BJ (cell line): Measurements from ENCODE around the gene TOM1L2. TPM values are rescaled to one million over a fixed set of nuclear protein-coding genes. Genes with fewer than 3 reads are reported as not detected.

Experiments
- CTCF ChIA-PET: fragments of 350-600 bp; formaldehyde crosslinking; extraction: SDS; loops from one replicate; lab custom pipeline; 2021; ENCODE audit warnings: antibody characterized with exemption, inconsistent platforms; lab: Yijun Ruan, JAX
- POLR2A ChIA-PET: fragments of 300-600 bp; sonication (Branson Sonifier 250); formaldehyde crosslinking; extraction: SDS; loops from one replicate; lab custom pipeline; 2021; ENCODE audit warnings: antibody characterized with exemption; lab: Charles Lee
- DNase-seq: peaks from one replicate; pipeline ENCODE4 v3.0.0-alpha.2; 2011; ENCODE audit warnings: low read depth
- H3K27me3 ChIP-seq: 2 replicates; pipeline ENCODE4 v1.6.0; 2011; ENCODE audit warnings: low read length; ENCODE audit not compliant: control insufficient read depth, insufficient read depth
- H3K36me3 ChIP-seq: 2 replicates; pipeline ENCODE4 v1.5.1; 2011; ENCODE audit warnings: low read length; ENCODE audit not compliant: control insufficient read depth, insufficient read depth
- H3K4me3 ChIP-seq: 2 replicates; pipeline ENCODE4 v1.5.1; 2011; ENCODE audit warnings: low read depth, mild to moderate bottlenecking, control low read depth, low read length
- CTCF ChIP-seq: IDR thresholded peaks from 2 replicates; pipeline ENCODE4 v1.5.1; 2011; ENCODE audit warnings: low read depth, mild to moderate bottlenecking, control low read depth, inconsistent platforms, low read length, moderate library complexity; ENCODE audit not compliant: insufficient read depth
- polyA plus RNA-seq: library from polyadenylated mRNA; depleted of rRNA; stranded (reverse); fragments of >200 nt; gene quantifications from 2 replicates; pipeline ENCODE4 v1.2.3, GENCODE V29; 2011

TOM1L2 gene
- polyA plus RNA-seq, 1 experiment = 39.6 TPM

DNA sequence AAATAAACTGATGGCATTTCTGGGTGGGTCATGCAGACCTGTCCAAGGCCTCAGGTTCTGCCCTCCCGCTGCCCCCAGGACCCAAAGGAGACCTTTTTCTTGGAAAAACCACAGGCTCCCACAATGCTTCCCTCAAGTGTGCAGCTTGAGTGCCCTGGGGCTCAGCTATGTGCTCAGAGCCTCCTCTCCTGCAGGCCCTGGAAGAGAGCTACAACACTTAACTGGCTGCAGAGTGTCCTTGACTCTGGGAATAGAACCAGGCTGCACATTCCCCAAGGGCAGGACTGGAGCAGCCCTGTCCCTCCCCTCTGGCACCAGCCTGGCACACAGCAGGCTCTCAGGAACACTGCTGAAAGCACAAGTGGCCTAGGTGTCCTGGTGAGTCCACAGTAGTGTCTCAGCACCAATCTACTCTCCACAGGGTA is 130.6 kb downstream of the TOM1L2 start:
- no peak for TF ChIP-seq CTCF
- CTCF ChIA-PET = interaction anchor here (1.2 to 2.9 kb wide), 5 partner anchors 10 to 78 kb away, joined by 3 to 12 read pairs (median 5); no protein-coding TSS in a partner anchor
- DNase-seq = no peak
- POLR2A ChIA-PET = no interaction called here
- H3K36me3 ChIP-seq = no peaks in the 10 kb centered on the region; the same call in 1 of the 2 replicates
- no peaks in the 10 kb centered on the region for H3K27me3 ChIP-seq
- no peak overlapping the region for H3K4me3 ChIP-seq

GRCh38 chr17:17840751-17841591 is 131.2 kb downstream of the TOM1L2 start:
- DNase-seq = no peak
- CTCF ChIA-PET = interaction anchor here (0.6 to 2.9 kb wide), 7 partner anchors 11 to 324 kb away, joined by 3 to 12 read pairs (median 4); no protein-coding TSS in a partner anchor
- no peaks in the 10 kb centered on the region for H3K36me3 ChIP-seq
- POLR2A ChIA-PET = interaction anchor here (0.5 kb wide), 1 partner anchor 80 kb away, joined by 13 read pairs; no protein-coding TSS in a partner anchor
- no peak for TF ChIP-seq CTCF
- H3K4me3 ChIP-seq = peak overlapping the region; percentile 45; the same call in 1 of the 2 replicates
- H3K27me3 ChIP-seq = no peaks in the 10 kb centered on the region

DNA sequence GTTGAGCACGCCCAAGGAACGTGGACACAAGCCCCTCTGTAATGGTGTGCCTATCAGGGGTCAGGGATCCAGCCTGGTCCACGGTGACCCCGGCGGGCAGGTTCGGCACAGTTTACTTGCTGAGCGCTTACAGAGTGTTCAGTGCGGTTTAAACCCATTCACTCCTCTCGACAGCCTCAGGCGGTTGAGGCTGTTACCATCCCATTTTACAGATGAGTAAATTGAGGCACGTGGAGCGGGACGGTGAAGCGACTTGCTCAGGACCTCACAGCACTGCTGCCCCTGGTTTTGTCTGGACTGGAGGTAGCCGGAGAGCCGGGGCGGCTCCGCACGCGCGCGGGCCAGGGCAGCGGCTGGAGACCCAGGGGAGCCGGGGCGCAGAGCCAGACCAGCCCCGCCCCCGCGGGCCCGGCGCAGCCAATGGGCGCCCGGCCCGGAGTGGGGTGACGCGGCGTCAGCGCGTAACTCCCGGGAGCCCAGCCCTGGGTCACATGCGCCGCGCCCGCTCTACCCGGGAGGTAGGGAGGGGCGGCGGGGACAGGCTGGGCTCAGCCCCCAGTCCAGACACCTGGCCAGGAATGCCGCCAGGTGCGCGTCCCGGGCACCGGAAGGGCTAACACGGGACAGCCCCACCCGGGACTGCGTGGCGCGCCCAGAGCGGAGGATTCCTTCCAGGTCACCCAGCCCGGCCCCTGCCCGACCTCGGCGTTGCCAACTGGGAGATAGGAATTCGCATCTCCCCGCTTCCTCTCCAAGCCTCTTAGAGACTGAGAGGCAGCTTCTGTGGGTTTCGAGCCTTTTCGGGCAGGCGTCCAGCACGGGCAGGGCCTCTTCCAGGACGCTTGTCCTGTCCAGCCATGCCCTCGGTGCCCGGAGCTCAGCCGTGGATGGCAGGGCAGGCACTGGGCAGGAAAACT is 132.2 kb downstream of the TOM1L2 start:
- CTCF ChIA-PET = interaction anchor here (0.6 to 2.9 kb wide), 6 partner anchors 12 to 323 kb away, joined by 3 to 12 read pairs (median 4); no protein-coding TSS in a partner anchor

More for the DNA sequence above, 132.2 kb downstream of the TOM1L2 start:
- peak overlapping the region; percentile 45 for H3K4me3 ChIP-seq
- TF ChIP-seq CTCF = no peak
- POLR2A ChIA-PET = interaction anchor here (0.5 kb wide), 1 partner anchor 79 kb away, joined by 13 read pairs; no protein-coding TSS in a partner anchor
- DNase-seq = peak; percentile 44
- no peaks in the 10 kb centered on the region for H3K27me3 ChIP-seq
- peaks cover under 1% of the 10 kb centered on the region; the same call in 1 of the 2 replicates for H3K36me3 ChIP-seq
